ENCODE results near the gene MCCD1. TPM values are rescaled to one million over a fixed set of nuclear protein-coding genes. Genes with fewer than 3 reads are reported as not detected.
A peak's percentile ranks its signal among the peaks of the same experiment; 100 is the strongest.

The MCCD1 gene
- total and polyA plus RNA-seq, 2 of the 13 experiments (the other 11 are each of a cell fraction or from before 2014, with no cell fraction given), result 0.15 TPM; not detected in 1

GRCh38 chr6:31529329-31530150 lies 778 bp downstream of the MCCD1 start (continued):
- TF ChIP-seq CERS6 (CRISPR knock-in tag; IDR thresholded peaks at IDR 0.05) (0 out of 2 replicates have a peak, but pooled peaks have one; percentile 49), ISX (CRISPR knock-in tag; conservative IDR thresholded peaks at IDR 0.05) (no peak), HMG20B (CRISPR knock-in tag; conservative IDR thresholded peaks at IDR 0.05) (0 out of 2 replicates have a peak, but pooled peaks have one; percentile 1), ARID3A (IDR thresholded peaks at IDR 0.05; ENCODE audit: low read depth, low read length) (no peak), HMGA1 (CRISPR knock-in tag; conservative IDR thresholded peaks at IDR 0.05) (no peak), KDM1A (CRISPR knock-in tag; IDR thresholded peaks at IDR 0.05) (no peak), SMC3 (IDR thresholded peaks at IDR 0.05; ENCODE audit: low read length) (no peak), ARNT (IDR thresholded peaks at IDR 0.05) (no peak), PREB (CRISPR knock-in tag; IDR thresholded peaks at IDR 0.05) (no peak), ZNF652 (CRISPR knock-in tag; IDR thresholded peaks at IDR 0.05; ENCODE audit: borderline replicate concordance, low read depth) (peak; percentile 57; the same call in 1 of the 2 replicates), MED8 (CRISPR knock-in tag; IDR thresholded peaks at IDR 0.05; ENCODE audit: insufficient replicate concordance) (no peak), CBX2 (IDR thresholded peaks at IDR 0.05; ENCODE audit: low read depth, low read length) (no peak), CBX2 (CRISPR knock-in tag; IDR thresholded peaks at IDR 0.05; ENCODE audit: low read depth) (no peak), NRL (CRISPR knock-in tag; IDR thresholded peaks at IDR 0.05; ENCODE audit: borderline replicate concordance) (peak; percentile 72), MTF1 (CRISPR knock-in tag; IDR thresholded peaks at IDR 0.05) (peak; percentile 72; the same call in 1 of the 2 replicates), PHF8 (CRISPR knock-in tag; IDR thresholded peaks at IDR 0.05) (no peak; the same call in 1 of the 2 replicates), RFXANK (CRISPR knock-in tag; IDR thresholded peaks at IDR 0.05) (no peak), CHCHD3 (CRISPR knock-in tag; IDR thresholded peaks at IDR 0.05) (no peak), TSC22D2 (CRISPR knock-in tag; IDR thresholded peaks at IDR 0.05; ENCODE audit: borderline replicate concordance) (no peak), E2F2 (CRISPR knock-in tag; IDR thresholded peaks at IDR 0.05; ENCODE audit: borderline replicate concordance) (0 out of 2 replicates have a peak, but pooled peaks have one; percentile 58), FOXK2 (IDR thresholded peaks at IDR 0.05) (no peak), ZC3H4 (CRISPR knock-in tag; IDR thresholded peaks at IDR 0.05; ENCODE audit: borderline replicate concordance) (no peak), SP1 (IDR thresholded peaks at IDR 0.05) (no peak), SP1 (CRISPR knock-in tag; IDR thresholded peaks at IDR 0.05) (no peak), RCOR2 (CRISPR knock-in tag; IDR thresholded peaks at IDR 0.05) (no peak), GPBP1L1 (CRISPR knock-in tag; IDR thresholded peaks at IDR 0.05) (no peak)

Data from HepG2 (cell line).